CD4-positive, alpha-beta T cell treated with Interferon gamma for 1 hour (primary cell): ENCODE data around the gene POLR3B.
"Not testable (repeated sequence)": the region's sequence is repeated elsewhere in the genome, so short reads cannot be mapped to it uniquely, and the experiment has no call there.

Experiments
- DNase-seq: peaks from one replicate; pipeline ENCODE4 v3.0.0-alpha.2; 2020

POLR3B gene

DNA sequence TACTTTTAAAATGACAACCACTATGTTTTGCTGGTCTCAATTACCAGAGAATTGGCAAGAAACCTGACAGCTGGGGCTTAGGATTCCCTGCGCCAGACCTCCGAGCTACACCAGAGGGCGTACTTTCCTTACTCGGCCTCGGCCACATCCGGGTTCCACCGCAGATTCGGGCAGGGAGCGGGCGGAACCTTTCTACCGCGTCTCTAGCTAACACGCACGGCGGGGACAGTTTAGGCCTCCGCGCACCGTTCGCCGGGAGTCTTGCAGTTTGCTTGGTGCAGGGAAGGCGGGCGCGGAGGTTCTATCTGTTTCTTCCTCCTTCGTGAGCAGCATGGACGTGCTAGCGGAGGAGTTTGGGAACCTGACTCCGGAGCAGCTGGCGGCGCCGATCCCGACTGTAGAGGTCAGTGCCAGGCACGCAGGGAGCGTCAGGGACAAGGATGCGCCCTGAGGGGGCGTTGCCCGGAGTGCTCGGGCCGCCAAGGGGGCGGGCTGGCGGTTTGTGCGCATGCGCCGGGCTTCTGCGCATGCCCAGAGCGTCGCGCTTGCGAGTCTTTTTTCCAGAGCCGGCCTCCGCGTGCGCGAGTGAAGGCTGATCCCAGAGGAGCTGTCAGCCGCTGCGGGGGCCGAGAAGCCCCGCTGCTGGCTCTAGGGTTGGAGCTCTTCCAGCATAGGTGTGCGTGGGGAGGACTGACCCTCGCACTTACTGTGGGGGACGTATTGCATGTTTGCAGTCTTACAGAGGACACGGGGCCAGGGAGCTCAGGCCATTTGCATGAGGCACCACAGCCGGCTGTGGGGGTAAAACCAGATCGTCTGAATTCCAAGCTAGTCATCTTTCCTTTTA lies at the start of gene POLR3B:
POLR3B (plus strand) TSS at position 200 of the 847 bp plus-strand sequence; CDS start at position 332, 132 bp downstream.
- peak; percentile 94 for DNase-seq

DNA sequence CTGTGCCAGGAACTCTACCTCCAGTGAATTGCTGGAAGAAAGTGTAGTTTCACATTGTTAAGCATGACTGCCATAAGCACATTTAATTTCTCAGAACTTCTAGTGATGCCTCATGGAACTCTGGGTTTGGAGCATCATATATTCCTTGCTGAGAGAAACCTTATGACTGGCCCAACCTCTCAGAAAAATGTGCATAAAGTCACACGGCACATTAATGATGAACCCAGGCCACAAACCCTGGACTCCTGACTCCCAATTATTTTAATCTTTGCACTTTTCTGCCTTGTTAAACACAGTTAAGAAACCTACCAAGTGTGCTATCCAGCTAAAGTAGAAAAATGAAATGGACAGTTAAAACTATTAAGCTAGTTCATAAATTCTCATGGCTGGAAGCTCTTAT lies 49.4 kb upstream of the POLR3B start:
- DNase-seq = no peak

DNA sequence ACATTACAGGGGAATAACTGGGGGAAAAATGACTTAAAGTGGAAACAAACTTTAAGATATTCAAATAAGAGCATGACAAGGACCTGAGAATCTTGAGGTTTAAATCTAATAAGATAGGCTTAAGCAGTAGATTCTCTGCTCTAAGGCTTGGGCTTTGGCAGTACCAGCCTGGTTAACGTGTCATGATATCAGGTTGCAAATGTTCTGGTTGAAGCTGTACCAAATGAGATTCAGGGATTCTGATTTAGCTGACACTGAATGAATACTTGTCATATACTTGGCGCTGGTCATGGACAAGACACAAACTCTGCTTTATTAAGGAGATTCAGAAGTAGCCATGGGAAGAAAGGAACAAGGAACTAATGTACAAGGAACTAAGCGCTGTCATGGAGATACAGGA lies 48.9 kb upstream of the POLR3B start:
- no peak for DNase-seq

DNA sequence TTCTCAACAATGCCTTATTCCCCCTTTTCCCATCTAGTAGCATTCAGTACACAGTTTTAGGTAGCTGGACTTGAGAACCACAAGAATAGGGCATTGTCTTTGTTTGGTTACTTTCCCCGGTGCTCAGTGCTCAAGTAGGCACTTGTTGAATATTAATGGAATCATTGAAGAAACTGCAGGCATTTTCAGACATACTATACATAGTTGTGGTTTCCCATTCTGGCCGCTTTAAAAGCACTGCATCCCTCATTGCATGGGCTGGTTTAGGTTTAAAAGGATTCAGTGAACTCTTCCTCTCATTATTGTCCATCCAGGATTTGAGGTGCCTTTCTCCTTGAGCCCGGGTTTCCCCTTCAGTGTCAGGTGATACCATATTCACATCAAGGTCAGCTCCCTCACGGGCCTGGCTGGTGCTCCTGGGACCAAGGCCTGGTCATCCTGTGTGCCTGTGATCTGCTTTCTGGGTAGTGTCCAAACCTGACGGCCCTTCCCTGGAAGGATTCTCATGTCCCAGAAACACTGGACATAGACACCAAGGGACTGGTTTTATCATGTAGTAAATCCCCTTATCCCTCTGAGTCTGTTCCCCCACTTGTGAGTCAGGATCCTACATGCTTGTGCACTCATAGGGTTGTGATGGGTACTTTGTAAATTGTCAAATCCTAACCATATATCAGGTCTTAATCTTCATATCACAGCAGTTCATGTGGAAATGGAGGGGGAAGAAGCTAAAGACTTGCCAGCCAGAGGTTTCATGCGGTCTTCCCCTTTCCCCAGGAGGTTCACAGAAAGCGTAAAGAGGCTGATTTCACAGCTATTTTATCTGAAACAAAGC lies 47.7 kb upstream of the POLR3B start:
- DNase-seq = no peak

DNA sequence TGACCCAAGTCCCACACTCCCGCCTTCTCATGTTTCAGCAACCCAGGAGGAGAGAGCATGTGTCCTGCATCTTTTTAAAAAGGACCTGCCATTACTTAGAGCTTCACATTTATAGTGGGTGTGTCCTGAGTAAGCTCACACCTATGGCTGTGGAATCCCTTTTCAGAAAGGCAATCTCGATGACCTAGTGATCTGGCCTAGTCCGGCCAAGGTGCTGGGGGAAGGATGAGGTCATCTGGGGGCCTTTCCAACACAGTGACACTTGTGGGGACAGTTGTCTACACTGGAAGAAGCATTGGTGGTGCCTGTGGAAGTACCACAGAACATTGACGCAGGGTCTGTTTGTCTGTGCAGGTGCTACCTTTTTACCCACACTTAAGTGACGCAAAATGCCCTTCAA lies 46.9 kb upstream of the POLR3B start:
- no peak for DNase-seq

DNA sequence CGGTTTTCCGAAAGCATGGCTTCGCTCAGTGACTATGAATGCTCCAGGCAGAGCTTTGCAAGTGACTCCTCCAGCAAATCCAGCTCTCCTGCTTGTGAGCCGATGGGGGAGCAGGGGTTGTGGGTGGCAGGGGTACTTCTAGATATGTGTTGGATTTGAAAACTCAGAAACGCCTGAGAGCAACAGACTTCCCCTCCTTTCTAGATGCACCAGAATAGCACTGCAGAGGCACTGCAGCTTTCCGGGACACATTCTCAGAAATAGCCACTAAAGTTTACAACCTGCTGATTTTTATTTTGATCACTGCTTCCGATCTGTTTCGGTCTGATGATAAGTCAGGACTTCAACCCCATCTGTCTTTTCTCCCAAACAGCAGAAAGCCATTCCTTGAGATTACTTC lies 46.4 kb upstream of the POLR3B start:
- DNase-seq = no peak

DNA sequence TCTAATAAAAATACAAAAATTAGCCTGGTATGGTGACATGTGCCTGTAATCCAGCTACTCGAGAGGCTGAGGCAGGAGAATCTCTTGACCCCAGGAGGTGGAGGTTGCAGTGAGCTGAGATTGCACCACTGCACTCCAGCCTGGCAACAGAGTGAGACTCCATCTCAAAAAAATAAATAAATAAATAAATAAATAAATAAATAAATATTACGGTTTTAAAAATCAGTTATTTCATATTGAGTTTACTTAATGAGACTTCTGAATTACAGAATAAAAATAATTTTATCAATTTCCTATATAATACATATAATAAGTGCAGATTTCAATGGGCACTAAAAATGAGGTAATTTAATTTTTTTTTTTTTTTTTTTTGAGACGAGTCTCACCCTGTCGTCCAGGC lies 44.1 kb upstream of the POLR3B start:
- DNase-seq = not testable (repeated sequence)

DNA sequence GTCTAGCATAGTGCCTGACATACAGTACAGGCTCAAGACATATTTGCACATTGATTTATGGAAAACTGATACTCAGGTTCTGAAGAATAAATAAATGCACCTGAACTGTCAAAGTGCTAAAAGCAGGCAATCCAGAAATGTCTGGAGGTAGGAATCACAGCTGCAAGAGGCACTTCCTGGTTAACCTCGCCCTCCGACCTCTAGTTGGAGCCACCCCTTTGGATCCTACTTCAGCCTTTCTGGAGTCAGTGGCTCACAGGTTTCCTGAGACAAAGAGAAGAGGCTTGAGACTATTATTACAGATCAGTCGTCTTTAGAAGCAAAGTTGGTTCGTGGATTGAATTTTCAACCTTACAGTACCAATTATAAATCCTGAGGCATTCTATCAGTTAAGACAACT lies 42.0 kb upstream of the POLR3B start:
- DNase-seq = no peak

DNA sequence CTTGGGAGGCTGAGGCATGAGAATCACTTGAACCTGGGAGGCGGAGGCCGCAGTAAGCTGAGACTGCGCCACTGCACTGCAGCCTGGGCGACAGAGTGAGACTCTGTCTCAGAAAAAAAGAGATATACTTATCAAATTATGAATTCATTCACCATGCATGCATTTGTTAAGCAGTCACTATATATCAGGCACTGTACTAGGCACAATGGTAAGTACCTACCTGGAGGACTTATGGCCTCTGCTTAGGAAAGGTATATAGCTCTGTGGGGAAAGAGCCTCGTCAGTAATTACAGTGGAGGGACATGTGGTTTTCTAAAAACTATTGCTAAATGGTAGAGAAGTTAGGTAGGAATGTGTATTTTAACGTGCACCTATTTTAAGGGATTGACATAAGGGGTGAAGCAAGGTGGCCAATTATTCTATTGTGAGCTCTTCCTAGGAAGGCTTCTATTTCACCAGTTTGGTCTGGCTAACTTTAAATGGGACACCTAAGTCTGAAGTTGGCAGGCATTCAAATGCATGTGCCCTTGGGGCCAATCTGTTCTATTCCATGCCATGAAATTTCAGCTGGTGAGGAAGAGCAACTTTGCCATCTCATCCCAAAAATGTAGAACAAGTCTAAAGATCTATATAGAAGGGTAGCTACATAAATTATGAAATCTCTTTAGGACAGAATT lies 40.0 kb upstream of the POLR3B start:
- no peak for DNase-seq

DNA sequence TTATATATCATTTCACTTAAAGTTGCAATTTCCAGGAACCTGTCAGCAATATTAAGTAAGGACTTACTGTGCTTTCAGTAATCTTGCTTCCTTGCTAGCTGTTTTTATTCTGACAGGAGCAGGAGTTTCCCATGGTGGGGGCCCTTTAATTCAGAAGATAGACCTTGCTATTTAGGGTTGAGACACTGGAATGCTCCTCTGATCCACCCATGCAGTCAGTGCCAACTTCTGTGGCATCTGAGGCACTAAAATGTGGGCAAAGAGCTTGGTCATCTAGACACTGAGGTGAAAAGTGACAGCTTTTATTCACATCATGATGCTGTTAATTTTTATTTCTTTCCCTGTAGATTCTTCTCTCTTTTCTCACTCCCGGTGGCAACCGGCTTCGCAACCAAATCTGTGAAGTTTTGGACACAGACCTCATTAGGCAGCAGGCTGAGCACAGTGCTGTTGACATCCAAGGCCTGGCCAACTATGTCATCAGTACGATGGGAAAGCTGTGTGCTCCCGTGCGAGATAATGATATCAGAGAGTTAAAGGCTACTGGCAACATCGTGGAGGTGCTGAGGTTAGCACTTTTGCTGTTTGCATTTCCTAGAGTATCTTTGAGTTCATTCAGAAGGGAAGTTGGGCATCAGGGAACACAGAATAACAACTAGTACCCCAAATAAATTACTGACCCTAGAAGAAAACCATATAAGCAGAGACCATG lies 36.3 kb upstream of the POLR3B start:
- no peak for DNase-seq

DNA sequence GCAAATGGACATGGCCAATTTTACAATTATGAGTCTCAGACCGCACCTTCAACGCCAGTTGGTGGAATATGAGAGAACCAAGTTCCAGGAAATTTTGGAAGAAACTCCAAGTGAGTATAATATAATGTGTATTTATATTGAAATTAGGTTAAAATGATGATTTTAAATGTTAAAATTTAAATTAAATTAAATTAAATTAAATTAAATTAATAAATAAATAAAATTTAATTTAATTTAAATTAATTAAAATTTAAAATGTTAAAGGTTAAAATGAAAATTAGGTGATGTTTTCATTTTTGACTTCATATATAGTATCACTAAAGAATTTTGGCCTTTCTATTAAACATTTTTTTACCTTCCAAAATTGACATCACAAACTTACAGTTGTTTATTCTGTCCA lies 34.0 kb upstream of the POLR3B start:
- DNase-seq = no peak

DNA sequence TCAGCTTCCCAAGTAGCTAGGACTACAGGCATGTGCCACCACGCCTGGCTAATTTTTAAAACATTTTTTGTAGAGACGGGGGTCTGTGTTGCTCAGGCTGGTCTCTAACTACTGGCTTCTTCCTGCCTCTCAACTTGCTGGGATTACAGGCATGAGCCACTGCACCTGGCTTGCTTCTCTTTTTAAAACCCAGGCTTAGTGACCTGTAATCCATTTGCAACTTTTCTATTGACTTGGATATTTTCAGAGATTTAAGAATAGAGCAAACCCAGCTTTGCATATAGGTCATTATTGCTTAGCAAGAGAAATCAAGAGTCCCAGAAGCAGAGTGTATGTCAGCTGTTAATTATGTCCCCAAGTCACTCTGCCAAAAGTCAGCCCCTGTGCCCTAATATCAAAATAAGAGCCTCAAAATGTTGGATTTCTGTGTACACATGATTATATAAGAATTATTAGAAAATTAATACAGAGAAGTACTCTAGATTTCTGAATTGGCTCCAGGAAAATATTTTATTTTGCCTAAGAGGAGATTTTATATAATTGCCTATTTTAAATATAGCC lies 30.2 kb upstream of the POLR3B start:
- no peak for DNase-seq

DNA sequence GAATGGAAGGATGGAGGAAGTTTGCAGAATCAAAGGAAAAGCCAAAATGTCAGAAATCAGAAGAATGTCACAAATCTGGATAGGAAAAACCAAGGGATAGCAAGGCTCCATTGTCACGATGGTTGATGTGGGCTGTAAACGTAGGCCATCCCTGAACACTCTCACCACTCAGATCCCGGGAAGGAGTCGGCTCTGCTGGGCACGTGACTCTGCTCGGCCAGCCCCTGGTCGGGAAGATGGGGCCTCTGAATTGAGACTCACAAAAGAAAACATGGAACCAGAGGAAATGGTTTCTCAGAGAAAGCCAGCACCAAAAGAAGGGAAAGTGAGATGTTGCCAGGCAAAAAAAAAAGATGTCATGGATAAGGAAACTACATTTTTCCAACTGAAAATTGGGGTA lies 28.8 kb upstream of the POLR3B start:
- no peak for DNase-seq

DNA sequence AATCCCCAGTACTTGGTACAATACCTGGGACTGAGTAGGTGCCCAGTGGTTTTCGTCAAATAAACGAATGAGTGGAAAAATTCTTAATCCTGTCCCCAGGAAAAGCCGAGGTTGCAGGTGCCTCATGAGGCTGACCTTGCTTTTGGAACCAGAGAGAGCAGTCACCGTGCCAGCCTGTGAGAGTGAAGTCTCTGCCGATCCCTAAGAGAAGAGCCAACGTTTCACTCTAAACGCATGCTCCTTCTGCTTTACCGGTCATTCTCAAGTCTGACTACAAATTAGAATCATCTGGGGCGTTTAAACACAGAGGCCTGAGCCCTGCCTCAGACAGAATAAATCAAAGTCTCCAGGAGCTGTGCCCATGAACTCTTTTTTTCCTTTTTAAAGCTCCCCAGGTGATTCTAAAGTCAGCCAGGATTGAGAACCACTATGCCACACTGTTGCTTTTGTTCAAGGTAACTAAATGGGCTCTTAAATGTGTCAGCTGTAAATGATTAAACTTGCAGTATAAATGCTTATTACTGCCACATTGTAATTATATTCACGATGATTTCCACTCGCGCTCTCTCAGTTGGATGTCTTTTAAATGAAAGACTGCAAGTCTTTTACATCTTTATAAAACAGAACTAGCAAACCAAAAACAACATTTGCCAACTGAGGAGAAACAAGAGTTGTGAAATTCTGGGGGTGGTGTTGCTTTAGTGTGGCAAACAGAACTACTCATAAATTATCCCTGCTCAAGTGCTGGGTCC lies 28.1 kb upstream of the POLR3B start:
- no peak for DNase-seq

DNA sequence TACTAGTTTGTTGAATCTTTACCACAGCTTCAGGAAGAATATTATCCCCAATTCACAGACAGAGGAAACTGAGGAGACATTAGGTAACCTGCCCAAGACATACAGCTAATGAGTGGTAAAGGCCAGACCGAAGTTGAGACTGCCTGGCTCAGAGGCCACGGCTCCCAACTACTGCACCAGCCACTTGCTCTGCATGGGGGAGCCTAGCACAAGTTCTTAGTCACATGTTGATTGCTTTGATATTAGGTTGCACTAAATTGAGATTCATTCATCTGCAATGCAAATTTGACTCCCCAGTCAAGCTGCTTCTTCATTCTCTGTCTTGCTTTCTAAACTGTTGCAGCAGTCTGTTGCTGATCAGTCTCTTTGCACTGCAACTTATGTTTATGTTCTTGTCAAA lies 25.9 kb upstream of the POLR3B start:
- no peak for DNase-seq

DNA sequence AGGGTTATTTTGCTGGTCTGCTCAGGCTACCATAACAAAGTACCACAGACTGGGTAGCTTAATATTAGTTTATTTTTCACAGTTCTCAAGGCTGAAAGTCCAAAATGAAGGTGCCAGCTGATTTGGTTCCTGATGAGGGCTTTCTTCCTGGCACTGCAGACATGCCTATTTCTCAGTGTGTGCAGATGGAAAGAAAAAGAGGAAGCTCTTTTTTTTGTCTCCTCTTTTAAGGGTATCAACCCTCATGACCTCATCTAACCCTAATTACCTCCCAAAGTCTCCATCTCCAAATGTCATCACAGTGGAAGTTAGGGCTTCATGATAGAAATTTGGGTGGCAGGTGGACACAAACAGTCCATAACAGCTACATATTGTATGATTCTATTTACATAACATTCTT lies 25.0 kb upstream of the POLR3B start:
- DNase-seq = no peak

DNA sequence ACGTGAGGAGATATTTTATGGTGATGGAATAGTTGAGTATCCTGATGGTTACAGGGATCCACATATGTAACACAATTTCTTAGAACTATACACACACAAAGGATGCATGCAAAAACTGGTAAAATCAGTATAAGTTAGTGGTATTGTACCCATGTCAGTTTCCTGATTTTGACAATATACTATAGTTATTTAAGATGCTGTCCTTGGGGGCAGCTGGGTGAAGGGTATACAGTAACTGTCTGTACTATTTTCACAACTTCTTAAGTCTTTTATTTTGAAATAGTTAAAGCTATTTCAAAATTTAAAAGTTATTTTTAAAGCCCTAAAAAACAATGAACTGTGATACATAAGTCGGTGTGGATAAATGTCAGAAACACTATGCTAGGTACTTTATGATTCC lies 24.5 kb upstream of the POLR3B start:
- DNase-seq = no peak

DNA sequence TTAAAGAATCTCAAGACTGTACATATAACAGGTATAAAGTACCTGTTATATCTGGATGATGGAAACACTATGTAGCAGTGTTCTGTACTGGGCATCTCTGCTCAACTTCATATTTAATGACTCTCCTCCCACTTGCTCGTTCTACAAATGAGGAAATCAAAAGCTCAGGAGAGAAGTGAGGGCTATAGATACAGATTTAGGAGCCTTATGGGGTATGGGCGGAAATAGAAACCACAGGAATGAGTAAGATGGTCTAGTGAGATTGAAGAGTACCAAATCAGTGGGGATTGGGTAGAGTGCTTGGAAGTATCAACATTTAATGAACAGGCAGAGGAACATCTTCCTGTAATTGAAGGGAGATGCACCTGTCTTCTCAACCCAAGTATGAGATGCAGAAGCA lies 23.8 kb upstream of the POLR3B start:
- DNase-seq = no peak

DNA sequence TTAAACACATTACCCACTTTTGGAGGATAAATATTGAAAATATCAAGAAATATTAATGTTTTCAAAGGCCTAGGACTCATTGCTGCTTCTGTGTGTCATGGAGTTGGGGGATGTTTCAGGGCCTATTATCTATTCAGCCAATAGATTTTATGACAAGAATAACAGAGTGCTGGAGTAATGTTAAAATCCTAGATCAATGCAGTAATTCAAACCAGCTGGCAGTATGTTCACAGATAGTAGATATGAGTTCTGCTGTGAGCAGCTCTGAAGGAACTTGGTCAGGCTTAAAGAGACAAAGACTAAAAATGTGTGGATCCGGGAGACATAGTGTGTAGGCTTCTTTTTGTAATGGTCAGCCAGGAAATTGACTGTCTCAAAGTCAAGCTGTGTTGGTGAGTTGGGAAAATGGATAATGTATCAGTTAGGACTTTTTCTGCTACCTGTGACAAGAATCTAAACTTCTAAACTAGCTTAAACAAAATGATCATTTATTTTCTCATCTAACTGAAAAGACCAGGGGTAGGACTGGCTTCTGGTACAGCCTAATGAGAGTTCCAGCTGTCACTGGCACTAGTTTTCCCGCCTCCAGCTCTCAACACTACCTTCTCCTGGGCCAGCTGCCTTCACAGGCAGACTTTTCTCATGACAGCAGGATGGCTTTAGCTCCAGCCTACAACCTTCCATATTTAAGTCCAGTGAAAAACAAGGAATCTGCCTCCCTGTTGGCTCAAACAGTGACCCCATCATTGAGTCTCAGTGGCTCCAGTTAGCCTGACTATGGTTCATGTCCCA lies 16.3 kb upstream of the POLR3B start:
- DNase-seq = no peak

DNA sequence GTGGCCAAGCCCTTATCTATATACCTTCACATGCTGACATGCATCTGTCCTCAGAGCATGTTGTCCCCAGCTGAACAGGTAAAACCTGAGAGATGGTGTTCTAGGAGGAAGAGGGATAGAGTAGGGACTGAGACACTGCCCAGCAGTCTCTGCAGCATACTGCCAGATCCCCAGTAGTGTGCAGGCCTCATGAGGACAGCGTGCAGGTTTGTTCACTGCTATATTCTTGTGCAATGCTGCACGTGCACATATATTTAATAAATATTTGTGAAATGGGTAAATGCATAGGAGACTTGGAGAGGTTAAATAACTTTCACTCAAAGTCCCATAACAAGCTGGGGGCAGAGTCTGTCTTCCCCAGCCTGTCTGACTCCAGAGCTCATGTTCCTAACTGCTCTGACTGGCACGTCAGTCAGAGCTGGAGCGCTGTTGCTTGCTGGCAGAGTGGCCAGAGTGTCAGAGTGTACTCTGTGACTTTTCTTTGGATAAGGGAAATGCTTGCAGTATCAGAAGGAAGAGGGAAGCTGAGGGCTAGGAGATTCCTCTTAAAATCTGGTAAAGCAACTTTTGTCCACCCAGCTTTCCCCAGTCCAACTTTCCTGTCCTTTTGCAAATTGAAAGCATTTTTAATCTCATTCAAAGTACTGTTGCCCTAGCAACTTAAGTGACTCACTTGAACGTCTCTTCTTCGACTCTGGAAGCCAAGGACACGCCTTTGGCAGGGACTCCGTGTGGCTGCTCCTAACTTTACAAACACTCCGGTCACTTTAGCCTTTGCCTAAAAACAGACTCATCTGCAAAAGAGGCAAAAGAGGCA lies 14.9 kb upstream of the POLR3B start:
- DNase-seq = no peak
